ENCODE data around the gene ZNF563.

DNA sequence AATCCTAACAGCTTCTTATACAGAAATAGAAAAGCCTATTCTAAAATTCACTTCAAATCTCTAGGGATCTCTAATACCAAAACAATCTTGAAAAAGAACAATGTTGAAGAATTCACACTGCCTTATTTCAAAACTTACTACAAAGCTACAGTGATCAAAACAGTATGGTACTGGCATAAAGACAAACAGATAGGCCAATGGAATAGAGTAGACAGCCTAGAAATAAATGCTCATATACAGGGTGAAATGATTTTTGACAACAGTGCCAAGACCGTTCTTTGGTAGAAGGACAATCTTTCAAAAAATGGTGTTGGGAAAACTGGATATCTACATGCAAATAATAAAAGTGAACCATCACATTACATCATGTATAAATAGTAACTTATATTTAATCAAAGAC is 11.8 kb upstream of the ZNF563 start:
- TF ChIP-seq POLR2A (IDR thresholded peaks at IDR 0.05; ENCODE audit: low read depth, low read length) (no peak), POLR2AphosphoS5 (IDR thresholded peaks at IDR 0.05; ENCODE audit: low read depth, low read length) (no peak)

Data from GM12892 (cell line).